Cerebellar nuclear complex (tissue), 1 donor: Measurements from ENCODE around the gene HIVEP2.

ENCODE experiments used
- DNase-seq, 2 experiments: peaks; one replicate each; lab custom pipeline; 2025; lab: John Stamatoyannopoulos, UW

HIVEP2 gene

GRCh38 chr6:142732790-142733189 lies 212.2 kb downstream of the HIVEP2 start:
- no peak for DNase-seq

GRCh38 chr6:142731611-142732010 lies 213.4 kb downstream of the HIVEP2 start:
- DNase-seq: no peak

- no peak for DNase-seq
Measured at GRCh38 chr6:142729618-142730017, 215.4 kb downstream of the HIVEP2 start.

- DNase-seq: no peak
Measured at GRCh38 chr6:142728910-142729481, 216.0 kb downstream of the HIVEP2 start.

GRCh38 chr6:142728364-142728763 lies 216.6 kb downstream of the HIVEP2 start:
- no peak for DNase-seq

DNA sequence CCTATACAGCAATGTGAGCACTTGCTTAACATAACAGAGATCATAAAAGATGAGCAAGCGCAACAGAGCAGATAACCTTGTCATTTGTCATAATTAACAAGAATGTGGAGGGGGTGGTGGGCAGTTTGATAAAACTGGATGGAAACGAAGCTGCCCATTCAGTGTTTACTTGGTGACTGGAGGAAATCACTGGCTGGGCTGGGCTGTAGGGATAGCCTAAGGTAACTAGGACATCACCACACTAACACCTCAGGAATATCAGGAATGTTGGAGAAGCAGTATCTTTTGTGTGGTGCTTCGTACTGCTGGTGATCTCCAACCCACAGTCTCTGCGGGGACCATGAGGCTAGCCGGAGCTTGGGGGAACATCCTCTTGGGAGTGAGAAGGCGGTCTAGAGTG lies 218.4 kb downstream of the HIVEP2 start:
- no peak for DNase-seq

DNA sequence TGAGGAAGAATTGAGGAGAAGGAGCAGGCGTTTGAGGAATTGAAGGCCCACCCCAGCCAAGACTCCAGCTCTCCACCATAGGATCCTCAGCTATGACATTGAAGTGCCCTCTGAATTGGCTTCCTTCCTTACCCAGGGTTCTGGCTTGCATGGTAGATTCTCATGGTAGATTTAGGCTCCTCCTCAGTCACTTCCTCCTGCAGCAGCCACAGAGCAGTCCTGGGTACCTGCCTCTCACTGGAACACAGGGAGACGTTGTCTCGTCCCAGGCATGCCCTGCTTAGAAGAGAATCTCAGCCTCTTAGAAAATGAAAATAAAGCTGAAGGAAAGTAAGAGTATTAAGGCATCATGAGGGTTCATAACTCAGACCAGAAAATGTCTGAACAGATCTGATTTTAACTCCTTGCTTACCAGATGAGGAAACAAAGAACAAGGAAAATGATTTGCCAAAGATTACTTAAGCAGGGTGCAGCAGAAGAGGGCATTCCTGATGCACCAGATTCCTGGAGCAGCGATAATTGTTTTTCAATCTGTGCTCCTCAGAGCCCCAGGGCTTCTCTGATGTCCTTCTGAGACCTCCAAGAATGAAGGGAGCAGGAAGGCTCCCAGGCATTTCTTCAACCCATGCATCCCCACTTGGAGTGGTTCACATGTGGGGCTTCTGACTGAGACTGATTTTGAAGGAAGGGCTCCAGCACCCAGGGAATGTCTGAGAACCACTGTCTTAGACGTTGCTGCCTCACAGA lies 219.8 kb downstream of the HIVEP2 start:
- no peak for DNase-seq

DNA sequence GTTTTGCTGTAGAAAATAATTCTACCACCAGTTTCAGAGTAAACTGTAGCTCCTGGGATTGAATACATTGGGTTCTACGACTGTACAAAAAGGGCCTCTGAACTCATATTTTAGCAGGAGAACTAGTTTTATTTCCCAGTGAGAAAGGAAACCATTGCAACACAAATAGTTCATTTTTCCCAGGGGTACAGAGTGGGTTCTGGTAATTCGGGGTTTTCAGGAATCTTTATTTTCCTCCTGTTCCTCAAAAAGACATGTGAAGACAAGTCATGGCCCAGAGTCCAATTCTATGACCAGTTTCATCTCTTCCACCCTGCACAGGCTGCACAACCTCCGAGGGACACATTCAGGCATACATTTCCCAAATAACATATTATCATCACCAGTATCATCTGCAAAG lies 222.1 kb downstream of the HIVEP2 start:
- no peak for DNase-seq

DNA sequence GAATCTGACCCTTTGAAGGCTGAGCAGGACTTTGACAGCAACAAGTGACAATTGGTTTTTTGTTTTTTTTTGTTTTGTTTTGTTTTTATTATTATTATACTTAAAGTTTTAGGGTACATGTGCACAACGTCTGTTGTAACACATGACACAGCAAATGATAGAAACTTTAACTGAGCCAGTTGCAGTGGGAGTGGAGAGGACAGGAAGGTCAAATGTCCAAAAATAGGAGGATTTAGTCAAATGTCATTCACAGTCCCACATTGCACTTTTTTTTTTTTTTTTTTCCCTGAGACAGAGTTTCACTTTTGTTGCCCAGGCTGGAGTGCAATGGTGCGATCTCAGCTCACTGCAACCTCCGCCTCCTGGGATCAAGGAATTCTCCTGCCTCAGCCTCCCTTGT lies 223.0 kb downstream of the HIVEP2 start:
- no peak for DNase-seq

GRCh38 chr6:142721215-142721920 lies 223.6 kb downstream of the HIVEP2 start:
- DNase-seq: no peak

- DNase-seq: no peak
Measured at GRCh38 chr6:142718667-142719191, 226.2 kb downstream of the HIVEP2 start.

GRCh38 chr6:142716097-142716496 lies 228.9 kb downstream of the HIVEP2 start:
- DNase-seq: no peak

DNA sequence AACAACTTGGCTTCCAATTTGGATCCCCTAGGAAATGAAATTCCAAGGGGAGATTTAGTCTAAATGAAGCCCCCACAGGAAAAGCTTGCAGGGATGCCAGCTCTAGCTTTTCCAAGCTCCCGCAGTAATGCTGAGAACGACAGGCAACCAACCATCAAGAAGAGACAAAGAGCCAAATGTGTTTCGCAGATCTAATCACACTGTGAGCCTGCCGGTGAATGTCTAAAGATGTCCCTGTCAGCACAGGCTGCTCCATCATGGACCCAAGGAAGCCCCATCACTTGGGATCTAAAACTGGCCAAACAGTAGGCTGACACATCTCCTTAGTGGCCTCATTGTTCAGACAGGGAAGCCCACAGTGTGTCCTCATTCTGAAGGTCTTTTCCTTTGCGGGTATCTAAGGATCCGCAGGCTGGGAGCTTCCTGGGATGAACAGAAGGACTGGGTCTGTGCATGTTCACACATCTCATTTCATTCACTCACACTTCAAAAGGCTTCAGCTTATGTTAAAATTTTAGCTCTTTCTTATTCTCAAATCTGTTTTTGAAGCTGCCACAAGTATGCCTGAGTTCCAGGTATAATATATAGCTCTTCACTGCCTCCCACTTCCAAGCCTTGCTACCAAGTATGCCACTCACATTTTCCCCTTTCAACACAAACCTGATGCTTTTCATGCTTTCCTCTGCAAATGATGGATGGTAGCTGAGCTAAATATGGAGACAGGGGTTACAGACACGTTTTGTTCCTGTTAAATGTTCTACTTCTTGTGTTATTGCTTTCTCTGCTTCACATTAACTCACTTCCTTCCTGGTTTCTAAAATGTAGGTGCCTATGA lies 229.8 kb downstream of the HIVEP2 start:
- DNase-seq: peak in 1 of 2 experiments; percentile 36

DNA sequence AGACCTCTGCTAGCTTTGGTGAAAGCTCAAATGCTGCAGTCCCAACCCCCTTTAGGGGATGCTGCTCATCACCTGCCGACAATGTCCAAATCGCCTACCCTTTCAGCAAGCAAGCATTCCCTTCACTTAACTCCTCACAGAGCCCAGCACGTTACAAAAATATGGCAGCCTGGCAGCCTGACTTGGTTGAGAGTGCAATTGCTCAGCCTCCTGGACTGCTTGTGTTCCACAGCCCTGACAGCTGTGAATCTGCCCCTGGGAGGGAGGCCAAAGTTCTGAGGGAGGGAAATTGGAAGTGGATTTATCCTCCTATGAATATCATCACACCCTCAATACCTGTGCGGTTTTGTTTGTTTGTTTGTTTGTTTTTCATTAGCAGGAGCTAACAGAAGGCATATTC lies 231.0 kb downstream of the HIVEP2 start:
- no peak for DNase-seq

DNA sequence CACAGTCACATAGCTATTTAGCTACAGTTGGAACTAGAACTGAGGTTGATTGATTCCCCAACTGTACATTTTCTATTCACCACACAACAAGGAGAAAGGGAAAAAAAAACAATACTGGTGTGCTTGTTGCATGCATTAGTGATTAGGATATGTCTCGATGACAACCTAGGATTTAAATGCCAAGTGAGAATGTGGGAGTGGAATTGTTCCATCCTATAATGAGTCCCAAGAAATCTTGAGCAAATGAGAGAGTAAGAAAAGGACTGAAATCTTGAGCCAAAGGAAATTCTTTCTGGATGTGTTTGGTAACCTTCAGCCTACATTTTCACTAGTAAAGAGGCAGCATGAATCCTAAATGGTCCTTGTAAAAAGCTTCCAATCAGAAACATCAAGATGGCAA lies 232.7 kb downstream of the HIVEP2 start:
- DNase-seq: no peak

GRCh38 chr6:142708651-142709050 lies 236.3 kb downstream of the HIVEP2 start:
- no peak for DNase-seq

- DNase-seq: no peak
Measured at GRCh38 chr6:142707255-142707654, 237.7 kb downstream of the HIVEP2 start.

DNA sequence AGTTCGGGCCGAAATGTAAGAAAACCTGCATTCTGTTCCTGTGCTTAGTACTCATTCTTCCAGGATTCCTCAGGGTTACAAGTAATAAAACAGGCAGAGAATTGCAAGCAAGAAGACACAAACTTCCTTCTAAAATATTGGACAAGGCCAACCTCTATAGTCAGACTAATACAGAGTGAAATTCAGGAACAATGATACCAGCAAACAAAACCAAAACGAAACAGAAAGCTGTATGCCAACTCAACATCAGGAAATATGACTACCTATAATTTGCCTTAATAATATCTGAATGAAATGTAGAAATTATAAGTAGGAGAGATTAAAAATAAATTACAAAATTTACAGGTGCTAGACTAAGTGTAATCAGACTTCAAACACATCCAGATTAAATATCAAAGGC lies 238.8 kb downstream of the HIVEP2 start:
- no peak for DNase-seq

- DNase-seq: no peak
Measured at GRCh38 chr6:142705054-142705453, 239.9 kb downstream of the HIVEP2 start.

DNA sequence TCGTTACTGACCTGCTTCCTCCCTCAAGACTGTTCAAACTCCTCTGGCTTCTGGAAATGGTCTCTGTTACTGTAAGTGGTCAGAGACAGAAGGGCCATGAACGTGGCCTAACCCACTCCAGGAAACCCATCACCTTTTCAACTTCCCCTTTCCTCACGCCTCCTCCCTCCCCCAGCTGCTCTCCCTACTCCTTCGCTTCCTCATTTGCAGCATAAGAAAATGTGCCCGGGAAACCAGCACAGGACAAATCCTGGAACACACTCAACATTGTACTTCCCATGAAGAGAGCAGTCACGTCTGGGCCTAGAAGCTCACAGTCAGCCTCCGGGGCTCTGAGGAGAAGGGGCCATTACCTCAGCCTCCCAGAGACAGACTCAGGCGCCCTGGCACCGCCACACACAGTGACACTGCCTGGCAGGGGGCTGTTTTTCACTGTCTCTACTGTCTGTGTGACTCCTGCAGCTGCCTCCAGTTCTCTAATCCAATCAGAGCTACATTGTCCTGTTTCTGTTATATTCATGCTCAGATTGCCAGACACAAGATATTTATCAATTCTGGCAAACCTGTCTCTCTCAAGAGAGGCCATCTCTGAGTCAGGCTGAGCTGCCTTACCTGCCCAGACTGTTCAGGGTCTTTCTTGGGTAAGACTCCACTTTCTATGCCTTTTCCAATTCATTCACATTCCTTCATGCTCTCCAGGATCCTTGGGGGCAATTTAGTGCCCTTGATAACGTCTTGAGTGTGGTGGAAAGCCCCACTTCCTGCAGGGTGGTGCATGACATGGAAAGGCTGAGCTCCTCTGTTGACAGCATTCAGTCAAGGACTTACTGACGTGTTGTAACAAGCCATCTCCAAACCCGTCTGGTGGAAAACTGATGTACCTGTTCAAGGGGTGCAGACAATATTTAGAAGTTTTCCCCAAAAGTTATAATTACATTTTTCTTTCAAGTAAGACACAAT lies 242.2 kb downstream of the HIVEP2 start:
- no peak for DNase-seq
